ENCODE data around the gene DIS3L2. TPM values are rescaled to one million over a fixed set of nuclear protein-coding genes. Genes with fewer than 3 reads are reported as not detected.

The DIS3L2 gene
- total RNA-seq, 1 experiment from 2014 or later = 15.8 TPM

- no peak for DNase-seq
- Histone ChIP-seq H3K79me2 (ENCODE audit: low read length) (no peaks in the 10 kb centered on the region), H3K27ac (ENCODE audit: low read length) (no peak overlapping the region), H3K4me2 (ENCODE audit: low read depth, low read length, poor library complexity, severe bottlenecking) (no peak overlapping the region), H3K9me3 (ENCODE audit: low read length) (no peaks in the 10 kb centered on the region), H3K9me2 (replicated peaks; ENCODE audit: insufficient read depth, low read length) (no peaks in the 10 kb centered on the region), H3K27me3 (ENCODE audit: low read length) (no peaks in the 10 kb centered on the region), H2AFZ (ENCODE audit: low read length) (no peak overlapping the region), H3K9ac (ENCODE audit: low read length) (no peak overlapping the region), H3K4me3 (ENCODE audit: low read length) (no peak overlapping the region), H3K36me3 (ENCODE audit: insufficient read depth, low read length) (no peaks in the 10 kb centered on the region), H4K20me1 (ENCODE audit: insufficient read depth, low read depth, low read length) (no peaks in the 10 kb centered on the region), H3K4me1 (ENCODE audit: low read length) (peaks cover 4% of the 10 kb centered on the region)
Observed at GRCh38 chr2:232385660-232386489, 424.4 kb downstream of the DIS3L2 start.

GRCh38 chr2:232386490-232386739 is 424.9 kb downstream of the DIS3L2 start:
- Histone ChIP-seq H3K9me3 (ENCODE audit: low read length) (no peaks in the 10 kb centered on the region), H3K36me3 (ENCODE audit: insufficient read depth, low read length) (no peaks in the 10 kb centered on the region), H3K4me2 (ENCODE audit: low read depth, low read length, poor library complexity, severe bottlenecking) (no peak overlapping the region), H3K4me3 (ENCODE audit: low read length) (no peak overlapping the region), H3K9ac (ENCODE audit: low read length) (no peak overlapping the region), H2AFZ (ENCODE audit: low read length) (no peak overlapping the region), H3K4me1 (ENCODE audit: low read length) (peaks cover 4% of the 10 kb centered on the region), H3K9me2 (replicated peaks; ENCODE audit: insufficient read depth, low read length) (no peaks in the 10 kb centered on the region), H4K20me1 (ENCODE audit: insufficient read depth, low read depth, low read length) (no peaks in the 10 kb centered on the region), H3K27me3 (ENCODE audit: low read length) (no peaks in the 10 kb centered on the region), H3K27ac (ENCODE audit: low read length) (no peak overlapping the region), H3K79me2 (ENCODE audit: low read length) (no peaks in the 10 kb centered on the region)
- no peak for DNase-seq

Small RNAs within 50 kb of the gene (small RNA-seq; reads per million reads assigned to genes)
- gene AC068134.3 = not detected
- not detected for gene AC068134.4
- not detected for gene MIR562

Other genes with a start within 250 kb of the DIS3L2 start
- 67.2 and 87.8 TPM in 2 replicates for gene PDE6D, start 180.4 kb upstream of the DIS3L2 start, total RNA-seq (2014; rRNA removed; shearing (Covaris generic); ENCODE audit: low replicate concordance)
- 40.4 and 67.6 TPM in 2 replicates for gene COPS7B, start 175.3 kb upstream of the DIS3L2 start, total RNA-seq (2014; rRNA removed; shearing (Covaris generic); ENCODE audit: low replicate concordance)
- not detected in 2 replicates for gene NPPC, start 35.3 kb upstream of the DIS3L2 start, total RNA-seq (2014; rRNA removed; shearing (Covaris generic); ENCODE audit: low replicate concordance)

All from Karpas-422 (cell line).